HG03064 (cell line): ENCODE measurements around the gene CCDC51.

Experiments
- ATAC-seq: cut with Tn5 transposase; IDR thresholded peaks from one replicate; pipeline ENCODE4 v1.9.1; 2021; ENCODE audit warnings: low read depth; ENCODE audit not compliant: unreplicated experiment

The CCDC51 gene

GRCh38 chr3:48394391-48394790 is 45.5 kb downstream of the CCDC51 start:
- ATAC-seq, result no peak

GRCh38 chr3:48388966-48389365 is 51.0 kb downstream of the CCDC51 start:
- no peak for ATAC-seq

- ATAC-seq, result no peak
Measured at GRCh38 chr3:48387634-48388033, 52.3 kb downstream of the CCDC51 start.
